AG04449 (cell line): Measurements from ENCODE around the gene FRMD4B.

ENCODE experiments used
- CTCF ChIA-PET: fragments of 350-600 bp; formaldehyde crosslinking; extraction: SDS; loops from one replicate; lab custom pipeline; 2021; ENCODE audit warnings: antibody characterized with exemption; lab: Yijun Ruan, JAX
- POLR2A ChIA-PET: fragments of 400-600, 350-600 bp; formaldehyde crosslinking; extraction: SDS; loops from one replicate; lab custom pipeline; 2020; ENCODE audit warnings: antibody characterized with exemption, inconsistent platforms; lab: Yijun Ruan, JAX
- DNase-seq: peaks from one replicate; pipeline ENCODE4 v3.0.0-alpha.2; 2010; ENCODE audit warnings: low read depth, low spot score
- H3K4me3 ChIP-seq: 2 replicates; pipeline ENCODE4 v1.5.1; 2011; ENCODE audit warnings: low read depth, mild to moderate bottlenecking, control low read depth, low read length
- TF ChIP-seq, protein P1 (sequence below): IDR thresholded peaks from one replicate; pipeline ENCODE4 v1.5.1; 2011; ENCODE audit warnings: mild to moderate bottlenecking, moderate library complexity, low read length, control low read depth, inconsistent platforms; ENCODE audit not compliant: insufficient read depth; ENCODE audit errors: missing control alignments

The FRMD4B gene

DNA sequence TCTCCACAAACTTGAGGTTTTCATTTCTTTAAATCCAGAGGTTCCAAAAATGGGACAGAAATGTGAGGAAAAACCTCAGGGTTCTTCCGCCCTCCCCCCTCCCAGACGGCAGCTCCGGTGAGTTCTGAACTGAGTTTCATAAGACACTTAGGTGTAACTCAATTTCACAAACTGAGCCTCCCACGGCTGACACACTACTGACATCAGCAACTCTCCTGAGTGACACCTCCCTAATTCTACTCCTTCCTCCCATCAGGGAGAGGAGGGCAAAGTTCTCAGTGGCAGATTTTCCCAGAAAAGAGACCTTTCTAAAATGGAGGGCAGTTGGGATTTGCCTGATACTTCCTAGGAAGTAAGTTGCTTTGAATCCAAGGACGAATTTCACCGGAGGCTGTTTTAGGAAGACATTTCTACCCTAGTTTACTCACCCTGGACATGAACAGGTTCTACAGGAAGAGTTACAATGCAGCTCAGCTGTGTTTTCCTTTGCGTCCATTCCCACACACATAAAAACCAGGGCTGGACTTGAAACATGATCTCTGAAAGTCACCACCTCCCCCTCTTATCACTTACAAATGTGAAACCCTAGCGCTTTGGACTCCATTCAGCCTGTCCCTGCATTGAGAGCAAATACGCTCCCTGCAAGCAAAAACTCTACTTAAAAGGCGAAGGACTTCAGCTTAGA lies 185.4 kb downstream of the FRMD4B start:
- CTCF ChIA-PET = interaction anchor here (1.4 to 1.7 kb wide), 2 partner anchors 40 to 209 kb away, joined by 4 to 7 read pairs; no protein-coding TSS in a partner anchor
- POLR2A ChIA-PET = no interaction called here
- TF ChIP-seq, protein P1, sequence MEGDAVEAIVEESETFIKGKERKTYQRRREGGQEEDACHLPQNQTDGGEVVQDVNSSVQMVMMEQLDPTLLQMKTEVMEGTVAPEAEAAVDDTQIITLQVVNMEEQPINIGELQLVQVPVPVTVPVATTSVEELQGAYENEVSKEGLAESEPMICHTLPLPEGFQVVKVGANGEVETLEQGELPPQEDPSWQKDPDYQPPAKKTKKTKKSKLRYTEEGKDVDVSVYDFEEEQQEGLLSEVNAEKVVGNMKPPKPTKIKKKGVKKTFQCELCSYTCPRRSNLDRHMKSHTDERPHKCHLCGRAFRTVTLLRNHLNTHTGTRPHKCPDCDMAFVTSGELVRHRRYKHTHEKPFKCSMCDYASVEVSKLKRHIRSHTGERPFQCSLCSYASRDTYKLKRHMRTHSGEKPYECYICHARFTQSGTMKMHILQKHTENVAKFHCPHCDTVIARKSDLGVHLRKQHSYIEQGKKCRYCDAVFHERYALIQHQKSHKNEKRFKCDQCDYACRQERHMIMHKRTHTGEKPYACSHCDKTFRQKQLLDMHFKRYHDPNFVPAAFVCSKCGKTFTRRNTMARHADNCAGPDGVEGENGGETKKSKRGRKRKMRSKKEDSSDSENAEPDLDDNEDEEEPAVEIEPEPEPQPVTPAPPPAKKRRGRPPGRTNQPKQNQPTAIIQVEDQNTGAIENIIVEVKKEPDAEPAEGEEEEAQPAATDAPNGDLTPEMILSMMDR = no peak
- DNase-seq = no peak
- no peak overlapping the region for H3K4me3 ChIP-seq

DNA sequence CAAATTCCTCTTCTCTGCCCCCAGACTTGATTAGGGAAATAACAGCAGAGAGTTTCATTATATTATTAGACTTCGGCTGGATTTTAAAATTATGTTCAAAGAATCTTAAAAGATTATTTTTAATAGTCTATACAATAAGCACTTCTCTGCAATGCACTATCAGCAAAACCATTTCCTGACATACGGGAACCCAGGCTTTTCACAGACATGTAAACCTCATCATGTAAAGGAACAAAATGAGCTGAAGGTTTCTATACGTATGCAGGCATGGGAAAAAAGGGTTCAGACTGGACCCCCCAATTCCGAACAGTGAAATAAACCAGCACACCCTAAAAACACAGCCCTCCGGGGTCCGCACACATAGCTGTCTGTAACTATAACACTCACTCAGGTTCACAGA lies 185.9 kb downstream of the FRMD4B start:
- ChIA-PET CTCF (interaction anchor here (1.0 to 1.7 kb wide), 3 partner anchors 9 to 210 kb away, joined by 4 to 7 read pairs (median 5); no protein-coding TSS in a partner anchor), POLR2A (no interaction called here)
- TF ChIP-seq, protein P1 = no peak
- no peak overlapping the region for H3K4me3 ChIP-seq
- DNase-seq = no peak

DNA sequence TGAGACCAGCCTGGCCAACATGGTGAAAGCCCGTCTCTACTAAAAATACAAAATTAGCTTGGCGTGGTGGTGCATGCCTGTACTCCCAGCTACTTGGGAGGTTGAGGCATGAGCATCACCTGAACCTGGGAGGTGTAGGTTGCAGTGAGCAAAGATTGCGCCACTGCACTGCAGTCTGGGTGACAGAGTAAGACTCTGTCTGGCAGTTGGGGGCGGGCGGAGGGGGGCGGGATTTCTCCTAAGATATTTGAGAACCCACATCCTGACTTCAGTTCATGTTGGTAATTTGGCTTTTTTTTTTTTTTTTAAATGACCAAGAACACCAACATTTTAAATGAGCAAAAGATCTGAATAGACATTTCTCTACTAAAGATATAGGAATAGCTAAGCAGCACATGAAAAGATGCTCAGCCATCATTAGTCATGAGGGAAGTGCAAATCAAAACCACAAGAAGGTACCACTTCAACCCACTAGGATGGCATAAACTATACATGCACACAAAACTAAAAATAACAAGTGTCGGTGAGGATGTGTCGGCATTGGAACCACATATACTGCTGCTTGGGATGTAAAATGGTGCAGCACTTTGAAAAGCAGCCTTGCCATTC lies 187.9 kb downstream of the FRMD4B start:
- no peak overlapping the region for H3K4me3 ChIP-seq
- TF ChIP-seq, protein P1 = no peak
- DNase-seq = no peak
- ChIA-PET POLR2A (no interaction called here), CTCF (no interaction called here)

DNA sequence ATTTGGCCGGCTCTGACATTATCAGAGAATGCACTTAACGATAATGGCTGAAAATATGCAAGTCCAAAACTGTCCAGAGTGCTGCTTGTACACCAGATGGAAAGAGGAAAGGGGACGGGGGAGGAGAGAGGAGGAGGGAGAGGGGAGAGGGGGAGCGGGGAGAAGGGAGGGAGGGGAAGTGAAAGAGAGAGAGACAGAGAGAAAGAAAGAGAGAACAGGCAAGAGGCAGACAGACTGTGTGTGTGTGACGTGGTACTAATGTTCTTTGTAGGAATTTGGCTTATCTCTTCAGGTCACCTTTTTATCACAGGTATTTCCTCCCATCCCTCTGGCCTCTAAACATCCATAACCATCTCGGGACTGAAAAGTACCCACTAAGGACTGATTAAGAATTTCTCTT lies 188.4 kb downstream of the FRMD4B start:
- no peak for DNase-seq
- CTCF ChIA-PET = no interaction called here
- H3K4me3 ChIP-seq = no peak overlapping the region
- POLR2A ChIA-PET = no interaction called here
- TF ChIP-seq, protein P1 = no peak

DNA sequence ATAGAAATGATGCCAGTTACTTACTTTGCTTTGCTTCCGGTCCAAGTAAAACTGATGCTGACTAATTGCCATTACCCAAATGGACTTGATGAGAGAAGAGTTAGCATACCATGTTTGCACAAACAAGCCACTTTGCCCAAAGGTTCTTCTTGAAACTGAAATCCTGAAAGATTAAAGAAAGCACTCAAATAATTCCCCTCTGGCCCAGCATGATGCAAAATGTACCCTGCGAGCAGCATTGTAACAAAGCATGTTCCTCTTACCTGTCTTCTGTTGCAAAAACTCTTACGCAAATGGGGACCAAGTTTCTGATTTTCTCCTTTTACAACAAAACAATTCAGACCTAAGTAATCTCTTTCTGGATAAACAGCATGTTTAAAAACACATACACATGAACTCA lies 189.0 kb downstream of the FRMD4B start:
- POLR2A ChIA-PET = no interaction called here
- CTCF ChIA-PET = no interaction called here

More for the DNA sequence above, 189.0 kb downstream of the FRMD4B start:
- no peak overlapping the region for H3K4me3 ChIP-seq
- DNase-seq = no peak
- TF ChIP-seq, protein P1 = no peak
